GM12801 (cell line): Measurements from ENCODE around the gene XAF1.

Experiments
- CTCF ChIP-seq: IDR thresholded peaks from one replicate; pipeline ENCODE4 v1.5.1; 2011; ENCODE audit warnings: control low read depth; ENCODE audit not compliant: insufficient read length; ENCODE audit errors: extremely low read depth

XAF1 gene

GRCh38 chr17:6712058-6712853 lies 43.6 kb upstream of the XAF1 start:
- no peak for TF ChIP-seq CTCF

- no peak for TF ChIP-seq CTCF
Observed at GRCh38 chr17:6712854-6713129, 43.1 kb upstream of the XAF1 start.

GRCh38 chr17:6713130-6713917 lies 42.5 kb upstream of the XAF1 start, which contains the start of gene SLC13A5:
Gene SLC13A5 (minus strand): TSS chr17:6713369. CDS start chr17:6713333, 36 bp downstream.
- TF ChIP-seq CTCF: no peak

GRCh38 chr17:6713918-6714271 lies 42.0 kb upstream of the XAF1 start:
- TF ChIP-seq CTCF: no peak

- TF ChIP-seq CTCF: no peak
Observed at GRCh38 chr17:6714315-6714874, 41.5 kb upstream of the XAF1 start.

- TF ChIP-seq CTCF: no peak
Observed at GRCh38 chr17:6716736-6717135, 39.1 kb upstream of the XAF1 start.

GRCh38 chr17:6721744-6722143 lies 34.1 kb upstream of the XAF1 start:
- TF ChIP-seq CTCF: no peak
